Neuron (in vitro differentiated cells): Measurements from ENCODE around the gene PRIMA1.
"Not testable (repeated sequence)": the region's sequence is repeated elsewhere in the genome, so short reads cannot be mapped to it uniquely, and the experiment has no call there.

ENCODE experiments used
- H2AFZ ChIP-seq: one replicate; pipeline ENCODE4 v1.6.1; 2013; ENCODE audit warnings: low read depth, mild to moderate bottlenecking, inconsistent platforms, low read length, moderate library complexity
- H3K27me3 ChIP-seq: one replicate; pipeline ENCODE4 v1.6.1; 2013; ENCODE audit warnings: low read length; ENCODE audit not compliant: insufficient read depth
- H3K36me3 ChIP-seq: one replicate; pipeline ENCODE4 v1.6.1; 2013; ENCODE audit warnings: low read length; ENCODE audit not compliant: insufficient read depth
- H3K4me1 ChIP-seq: one replicate; pipeline ENCODE4 v1.6.1; 2013; ENCODE audit warnings: low read length; ENCODE audit not compliant: insufficient read depth
- H3K4me3 ChIP-seq: 2 replicates; pipeline ENCODE4 v1.5.1; 2013; ENCODE audit warnings: mild to moderate bottlenecking, low read length, moderate library complexity
- H3K9me3 ChIP-seq: one replicate; pipeline ENCODE4 v1.6.1; 2013; ENCODE audit warnings: low read length

The PRIMA1 gene

DNA sequence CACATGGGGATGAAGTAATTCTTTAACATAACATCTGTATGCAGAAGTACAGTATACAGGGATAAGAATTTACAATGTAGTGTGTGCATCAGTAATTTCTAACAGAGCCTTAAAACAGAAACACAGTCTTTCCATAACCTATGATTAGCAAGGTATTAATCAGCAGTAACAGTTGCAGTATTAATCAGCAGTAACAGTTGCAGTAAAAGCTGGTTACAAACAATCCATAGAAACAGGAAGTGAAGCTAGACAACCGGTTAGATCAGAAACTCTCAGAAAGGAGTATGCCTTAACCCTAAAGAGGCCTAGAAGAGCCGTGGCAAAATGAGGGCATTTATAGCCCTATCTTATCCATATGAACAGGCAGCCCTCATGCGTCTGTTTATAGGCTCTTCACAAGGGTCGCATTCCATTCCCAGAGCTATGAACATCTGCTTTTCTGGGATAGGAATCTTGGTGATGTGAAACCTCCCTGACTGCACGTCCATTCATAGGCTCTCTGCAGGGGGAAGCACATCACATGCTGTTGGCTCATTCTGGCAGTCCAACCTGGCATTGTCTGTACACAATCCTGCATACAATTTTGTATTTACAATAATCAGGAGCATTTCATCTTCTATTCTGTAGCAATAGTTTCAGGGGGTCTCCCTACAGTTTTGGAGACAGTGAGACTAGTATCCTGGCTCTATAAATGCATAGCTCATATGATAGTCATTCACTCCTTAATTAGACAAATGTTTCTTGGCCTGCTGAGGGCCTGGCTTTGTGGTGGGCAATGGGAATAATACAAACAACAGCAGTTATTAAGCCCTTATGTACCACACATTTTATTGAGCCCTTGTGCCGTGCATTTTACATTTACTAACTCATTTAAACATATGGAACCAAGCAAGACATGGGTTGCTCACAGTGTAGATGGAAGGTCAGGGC, 21.5 kb upstream of the PRIMA1 start:
- H3K9me3 ChIP-seq, H3K36me3 ChIP-seq, H3K27me3 ChIP-seq, H3K4me3 ChIP-seq, H3K4me1 ChIP-seq, H2AFZ ChIP-seq: not testable (repeated sequence)

DNA sequence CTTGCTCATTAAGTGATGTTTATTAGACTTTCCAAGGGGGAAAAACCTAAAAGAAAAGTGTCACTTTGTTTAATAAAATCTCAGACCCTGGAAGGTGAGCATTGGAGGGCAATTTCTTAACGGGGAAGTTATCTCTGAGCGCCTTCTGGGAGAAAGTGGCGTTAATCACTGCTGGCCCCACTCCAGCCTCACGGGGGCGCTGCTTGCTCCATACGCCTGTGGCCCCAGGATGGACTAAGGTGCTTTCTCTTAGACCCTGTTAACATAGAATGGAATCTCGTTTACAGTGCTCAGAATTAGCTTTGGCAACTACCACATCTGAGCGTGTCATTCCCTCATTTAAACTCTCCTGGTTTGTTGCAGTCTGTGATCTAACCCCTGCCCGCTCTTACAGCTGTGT, 16.4 kb upstream of the PRIMA1 start:
- H3K36me3 ChIP-seq: no peaks in the 10 kb centered on the region
- H3K27me3 ChIP-seq: no peaks in the 10 kb centered on the region
- peaks cover 1% of the 10 kb centered on the region for H3K4me1 ChIP-seq
- H3K4me3 ChIP-seq: no peak overlapping the region
- no peak overlapping the region for H2AFZ ChIP-seq
- peaks cover 1% of the 10 kb centered on the region for H3K9me3 ChIP-seq

DNA sequence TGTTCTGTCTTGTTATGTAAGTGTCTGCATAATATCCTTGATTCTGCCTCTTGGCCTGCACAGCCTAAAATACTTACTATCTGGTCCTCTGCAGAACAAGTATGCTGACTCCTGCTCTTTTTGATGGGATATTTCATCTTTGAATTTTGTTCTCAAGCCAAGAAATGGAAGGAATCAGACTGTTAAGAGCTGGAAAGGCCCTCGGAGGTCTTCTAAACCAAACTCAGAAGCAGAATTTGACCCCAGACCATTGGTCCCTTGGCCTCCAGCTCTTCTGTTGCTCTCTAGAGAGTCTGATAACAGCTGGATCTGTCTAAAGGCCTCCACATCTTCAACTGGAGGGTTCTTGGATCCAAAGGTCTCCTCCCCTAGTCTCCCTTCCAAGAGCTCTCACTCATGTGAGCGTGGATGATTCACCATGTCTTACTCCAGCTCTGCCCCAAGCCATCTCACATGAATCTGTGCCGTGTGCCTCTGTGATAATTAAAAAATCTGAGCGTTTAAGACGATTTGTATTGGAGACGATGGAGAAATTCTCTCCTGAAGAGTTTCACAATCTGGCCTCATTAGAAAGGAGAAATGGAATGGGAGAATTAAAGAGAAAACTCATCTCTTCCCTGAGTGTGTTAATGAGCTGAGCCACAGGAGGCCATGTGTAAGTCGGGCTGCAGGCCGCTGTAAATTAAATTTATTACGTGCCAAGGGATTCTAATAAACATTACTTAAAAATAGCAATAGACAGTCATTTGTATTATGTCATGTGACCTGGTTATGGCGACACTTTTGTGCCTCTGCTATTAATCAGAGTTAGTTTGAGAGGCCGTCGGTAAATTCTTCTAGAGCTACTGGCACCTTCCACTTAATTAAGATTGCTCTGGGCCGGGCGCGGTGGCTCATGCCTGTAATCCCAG, 15.4 kb upstream of the PRIMA1 start:
- H3K4me1 ChIP-seq: no peaks in the 10 kb centered on the region
- H3K27me3 ChIP-seq: no peaks in the 10 kb centered on the region
- H3K36me3 ChIP-seq: no peaks in the 10 kb centered on the region
- H3K4me3 ChIP-seq: no peak overlapping the region
- H3K9me3 ChIP-seq: no peaks in the 10 kb centered on the region
- no peak overlapping the region for H2AFZ ChIP-seq

DNA sequence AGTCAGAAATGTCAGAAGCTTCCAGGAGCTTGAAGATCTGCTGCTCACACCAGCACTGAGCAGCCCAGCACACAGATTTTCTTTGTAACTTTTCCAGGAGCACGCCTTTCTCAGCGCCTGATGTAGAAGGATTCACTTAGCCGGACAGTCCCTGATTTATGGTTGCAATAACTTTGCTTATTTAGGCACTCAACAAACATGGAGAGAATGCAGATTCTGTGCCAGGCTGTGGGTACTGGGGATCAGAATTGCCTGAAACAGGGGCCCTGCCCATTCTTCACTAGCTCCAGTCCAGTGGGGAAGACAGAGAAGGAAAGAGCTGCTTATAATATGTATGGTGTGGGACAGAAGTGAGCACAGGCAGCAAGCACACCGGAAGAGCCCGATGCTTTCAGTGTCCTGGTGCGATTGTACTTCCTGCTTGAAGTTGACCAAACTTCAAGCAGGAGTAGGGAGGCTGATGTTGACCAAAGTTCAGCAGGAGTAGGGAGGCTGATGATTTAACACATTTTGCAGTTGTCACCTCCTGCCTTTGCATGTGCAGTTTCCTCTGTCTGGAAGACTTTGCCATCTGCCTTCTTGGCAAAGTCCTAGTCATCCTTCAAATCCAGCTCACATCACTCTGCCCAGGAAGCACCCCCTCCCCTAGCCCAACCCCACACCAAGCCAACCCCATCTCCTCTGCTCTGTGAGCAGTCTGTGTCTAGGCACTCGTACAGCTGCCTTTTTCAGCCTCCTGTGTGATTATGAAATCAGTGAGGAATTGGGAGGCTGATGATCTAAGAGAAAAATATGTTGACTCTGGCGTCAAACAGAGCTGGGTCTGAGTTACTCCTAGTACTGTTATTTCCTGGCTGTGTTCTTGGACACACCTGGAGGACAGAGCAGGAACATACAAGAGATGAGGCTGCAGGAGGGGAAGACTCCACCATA, 12.0 kb upstream of the PRIMA1 start:
- Histone ChIP-seq H3K36me3 (no peaks in the 10 kb centered on the region), H2AFZ (no peak overlapping the region), H3K9me3 (no peaks in the 10 kb centered on the region), H3K4me1 (no peaks in the 10 kb centered on the region), H3K4me3 (no peak overlapping the region), H3K27me3 (peaks cover 6% of the 10 kb centered on the region)

DNA sequence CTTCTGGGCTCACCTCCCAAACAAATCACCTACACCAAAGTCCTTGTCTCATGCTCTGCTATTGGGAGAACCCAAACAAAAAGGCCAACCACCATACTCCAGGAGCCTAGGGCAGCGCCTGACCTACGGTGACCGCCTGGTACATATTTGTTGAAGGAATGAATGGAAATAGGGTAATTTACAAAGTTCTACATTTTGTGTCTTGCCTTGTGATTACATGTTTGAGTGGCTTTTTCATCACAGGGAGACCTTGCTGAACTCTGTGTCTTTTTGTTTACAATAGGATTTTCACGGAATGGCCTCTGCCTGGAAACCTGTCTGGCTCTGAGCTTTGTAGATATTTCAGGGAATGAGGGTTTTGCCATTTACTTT, 11.3 kb upstream of the PRIMA1 start:
- H3K9me3 ChIP-seq: no peaks in the 10 kb centered on the region
- no peak overlapping the region for H2AFZ ChIP-seq
- no peak overlapping the region for H3K4me3 ChIP-seq
- H3K36me3 ChIP-seq: no peaks in the 10 kb centered on the region
- no peaks in the 10 kb centered on the region for H3K4me1 ChIP-seq
- peaks cover 6% of the 10 kb centered on the region for H3K27me3 ChIP-seq

DNA sequence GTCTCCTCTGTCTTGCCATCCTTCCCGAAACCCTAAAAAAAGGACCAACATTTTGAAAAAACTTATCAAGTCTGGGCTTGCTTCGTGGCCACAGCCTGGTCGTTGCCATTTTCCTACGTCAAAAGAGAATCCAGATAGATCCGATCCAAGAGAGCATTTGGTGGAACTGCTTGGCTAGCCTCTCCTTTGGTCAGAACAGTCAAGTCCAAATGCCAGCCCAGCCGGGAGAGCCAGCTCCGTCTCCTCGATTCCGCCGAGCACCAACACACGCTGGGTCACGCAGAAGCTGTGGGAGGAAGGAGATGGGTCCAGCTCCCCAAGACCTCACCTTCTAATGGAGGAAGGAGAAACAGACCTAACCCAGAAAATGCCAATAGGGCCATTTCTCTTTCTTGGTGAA, 9.3 kb upstream of the PRIMA1 start:
- no peak overlapping the region for H2AFZ ChIP-seq

DNA sequence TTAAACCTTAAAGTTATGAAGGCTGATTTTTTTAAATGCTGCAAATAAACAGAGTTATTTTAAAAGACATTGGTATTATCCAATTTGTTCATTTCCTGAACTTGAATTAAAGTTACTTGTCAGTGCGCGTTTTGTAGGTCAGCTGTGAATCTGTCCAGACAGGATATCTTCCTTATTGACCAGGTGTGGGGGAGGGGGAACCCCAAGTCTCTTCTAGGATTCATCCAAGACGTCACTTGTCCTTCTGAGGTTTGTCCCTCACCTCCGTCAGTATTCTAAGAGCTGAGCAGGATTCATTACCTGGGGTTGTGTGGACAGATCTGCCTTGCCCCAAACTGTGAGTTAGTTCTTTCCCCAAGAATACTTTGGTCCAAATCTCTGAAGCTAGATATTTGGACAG, 8.8 kb upstream of the PRIMA1 start:
- Histone ChIP-seq H3K36me3 (no peaks in the 10 kb centered on the region), H3K4me1 (no peaks in the 10 kb centered on the region), H3K27me3 (peaks cover 13% of the 10 kb centered on the region), H3K4me3 (no peak overlapping the region), H2AFZ (no peak overlapping the region), H3K9me3 (no peaks in the 10 kb centered on the region)

More for the DNA sequence above, 9.3 kb upstream of the PRIMA1 start:
- Histone ChIP-seq H3K36me3 (no peaks in the 10 kb centered on the region), H3K4me1 (no peaks in the 10 kb centered on the region), H3K27me3 (peaks cover 13% of the 10 kb centered on the region), H3K9me3 (no peaks in the 10 kb centered on the region), H3K4me3 (no peak overlapping the region)

DNA sequence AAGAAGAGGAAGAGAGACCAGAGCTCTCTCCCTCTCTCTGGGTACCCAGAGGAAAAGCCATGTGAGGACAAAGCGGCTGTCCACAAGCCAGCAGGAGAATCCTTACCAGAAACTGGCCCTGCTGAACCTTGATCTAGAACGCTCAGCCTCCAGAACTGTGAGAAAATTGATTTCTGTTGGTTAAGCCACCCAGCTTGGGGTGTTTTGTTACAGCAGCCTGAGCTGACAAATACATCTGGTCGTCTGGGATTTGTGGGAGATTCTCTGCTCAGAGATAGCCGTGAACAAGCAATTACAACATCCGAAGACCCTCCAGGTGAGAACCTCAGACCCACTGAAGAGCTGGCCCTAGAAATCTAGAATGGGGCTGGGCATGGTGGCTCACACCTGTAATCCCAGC, 6.5 kb upstream of the PRIMA1 start:
- H3K27me3 ChIP-seq: peaks cover 26% of the 10 kb centered on the region
- no peak overlapping the region for H3K4me3 ChIP-seq
- no peaks in the 10 kb centered on the region for H3K9me3 ChIP-seq
- H3K4me1 ChIP-seq: no peaks in the 10 kb centered on the region
- no peak overlapping the region for H2AFZ ChIP-seq
- H3K36me3 ChIP-seq: no peaks in the 10 kb centered on the region

DNA sequence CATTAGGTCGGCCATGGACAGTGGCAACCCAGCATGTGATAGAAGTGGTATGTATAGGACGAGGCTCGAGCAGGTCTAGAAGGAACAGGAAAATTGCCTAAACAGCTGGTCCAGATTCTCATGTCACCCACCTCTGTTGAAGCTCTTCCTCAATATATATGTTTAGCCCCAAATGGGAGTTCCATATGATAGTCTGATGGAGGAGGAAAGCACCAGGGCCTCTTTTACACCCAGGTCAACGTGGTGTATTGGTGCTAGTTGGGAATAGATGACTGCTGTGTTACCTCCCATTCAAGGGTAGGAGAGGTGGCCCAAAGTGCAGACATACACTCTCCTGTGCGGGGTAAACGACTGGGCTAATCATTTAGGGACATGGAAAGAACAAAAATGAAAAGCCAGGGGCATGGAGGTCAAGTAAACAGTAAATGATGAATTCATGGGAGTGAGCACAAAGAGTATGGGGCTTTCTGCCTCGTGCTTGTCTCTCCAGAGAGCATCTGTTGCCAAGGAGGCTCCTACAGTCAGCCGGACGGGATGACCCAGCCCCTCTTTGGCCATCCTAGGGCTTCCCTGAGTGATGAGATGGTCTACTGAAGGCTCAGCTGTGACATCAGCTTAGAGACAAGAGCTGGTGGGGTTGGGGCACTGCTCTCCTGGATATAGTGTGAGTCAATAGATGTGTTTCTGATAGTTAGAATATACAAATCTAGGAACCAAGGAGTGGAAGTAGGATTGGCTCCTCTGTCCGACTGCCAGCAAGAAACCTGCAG, 5.5 kb upstream of the PRIMA1 start:
- no peak overlapping the region for H3K4me3 ChIP-seq
- no peaks in the 10 kb centered on the region for H3K36me3 ChIP-seq

DNA sequence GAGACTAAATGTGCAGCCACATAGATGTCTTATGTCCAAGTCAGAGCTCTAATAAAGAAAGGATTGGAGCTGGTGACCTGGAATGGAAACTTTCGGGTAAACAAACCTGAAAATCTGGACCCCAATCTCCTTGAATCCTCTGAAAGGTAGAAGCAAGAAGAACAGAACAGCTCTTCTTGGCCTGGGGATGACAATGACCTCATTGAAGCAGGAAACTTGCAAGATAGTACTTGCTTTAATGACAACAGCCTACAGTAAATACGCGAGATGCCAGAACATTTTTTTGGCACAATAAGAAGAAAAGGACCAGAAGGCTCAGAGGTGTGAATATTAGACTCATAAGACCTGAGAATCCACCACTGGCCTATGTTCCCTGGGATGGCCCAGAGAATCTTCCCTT, 4.1 kb upstream of the PRIMA1 start:
- H3K4me3 ChIP-seq: no peak overlapping the region
- H3K9me3 ChIP-seq: no peaks in the 10 kb centered on the region
- H3K36me3 ChIP-seq: no peaks in the 10 kb centered on the region
- H2AFZ ChIP-seq: no peak overlapping the region
- peaks cover 9% of the 10 kb centered on the region for H3K4me1 ChIP-seq
- peaks cover 49% of the 10 kb centered on the region for H3K27me3 ChIP-seq

More for the DNA sequence above, 5.5 kb upstream of the PRIMA1 start:
- Histone ChIP-seq H3K9me3 (no peaks in the 10 kb centered on the region), H3K4me1 (peaks cover 5% of the 10 kb centered on the region), H3K27me3 (peaks cover 36% of the 10 kb centered on the region), H2AFZ (no peak overlapping the region)

DNA sequence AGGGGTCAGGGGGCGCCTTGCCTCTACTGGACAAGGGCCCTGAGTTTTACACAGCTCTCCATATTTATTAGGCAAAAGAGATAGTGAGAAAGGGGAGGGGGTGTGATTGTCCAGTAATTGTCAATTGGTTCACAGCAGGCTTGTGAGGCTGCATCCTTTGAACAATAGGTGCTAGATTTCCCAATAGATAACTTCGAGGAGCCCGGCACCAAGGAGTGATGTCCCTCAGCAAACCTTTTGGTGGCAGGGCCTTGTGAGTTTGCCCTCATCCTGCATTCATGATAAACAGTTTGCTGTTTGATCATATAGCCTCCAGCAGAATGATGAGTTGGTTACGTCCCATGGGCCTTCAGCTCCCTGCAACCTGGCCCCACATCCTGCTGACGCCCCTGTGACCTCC, 2.7 kb upstream of the PRIMA1 start:
- Histone ChIP-seq H3K9me3 (peaks cover 5% of the 10 kb centered on the region), H3K36me3 (no peaks in the 10 kb centered on the region), H3K27me3 (peaks cover 59% of the 10 kb centered on the region)

More for the DNA sequence above, 2.7 kb upstream of the PRIMA1 start:
- H3K4me3 ChIP-seq: no peak overlapping the region
- H3K4me1 ChIP-seq: peaks cover 9% of the 10 kb centered on the region
- no peak overlapping the region for H2AFZ ChIP-seq
